Spleen (tissue), 11 donors: ENCODE data around the gene LRTM2. TPM values are rescaled to one million over a fixed set of nuclear protein-coding genes. Genes with fewer than 3 reads are reported as not detected.
A peak's percentile ranks its signal among the peaks of the same experiment; 100 is the strongest.

Experiments used
- DNase-seq: peaks from one replicate; pipeline ENCODE4 v3.0.0-alpha.2; 2020
- H3K27ac ChIP-seq, 8 donors: fragments of 200-600 bp; sonication (generic) in 7 of 8; 1 replicate in 4 of 8; 2 replicates in 4 of 8; pipeline versions ENCODE4 v1.5.0 to v1.8.0; 2016 to 2021; ENCODE audit warnings: inconsistent platforms in 4 of 8, mild to moderate bottlenecking in 4 of 8, moderate library complexity in 1 of 8
- H3K27me3 ChIP-seq, 7 donors: fragments of 200-600 bp; sonication (generic) in 6 of 7; replicated peaks in 1 of 7; 1 replicate in 4 of 7; 2 replicates in 3 of 7; pipeline versions ENCODE4 v1.5.0 to v1.8.0; 2016 to 2021; ENCODE audit warnings: inconsistent platforms in 3 of 7, mild to moderate bottlenecking in 1 of 7
- H3K36me3 ChIP-seq, 6 donors: fragments of 200-600 bp; sonication (generic) in 5 of 6; 1 replicate in 4 of 6; 2 replicates in 2 of 6; pipeline versions ENCODE4 v1.5.0 to v1.8.0; 2016 to 2021; ENCODE audit warnings: inconsistent platforms in 2 of 6
- H3K4me1 ChIP-seq, 6 donors: fragments of 200-600 bp; sonication (generic) in 5 of 6; 1 replicate in 3 of 6; 2 replicates in 3 of 6; pipeline versions ENCODE4 v1.5.0 to v1.8.0; 2016 to 2021; ENCODE audit warnings: inconsistent platforms in 3 of 6
- H3K4me3 ChIP-seq, 8 donors: fragments of 200-600 bp; sonication (generic) in 7 of 8; 1 replicate in 4 of 8; 2 replicates in 4 of 8; pipeline versions ENCODE4 v1.5.0 to v1.8.0; 2016 to 2021; ENCODE audit warnings: inconsistent platforms in 4 of 8, mild to moderate bottlenecking in 4 of 8, moderate library complexity in 2 of 8
- H3K9me3 ChIP-seq, 8 donors: fragments of 200-600 bp; sonication (generic) in 7 of 8; 1 replicate in 4 of 8; 2 replicates in 4 of 8; pipeline versions ENCODE4 v1.5.0 to v1.8.0; 2016 to 2021; ENCODE audit warnings: inconsistent platforms in 4 of 8
- POLR2A ChIP-seq, 3 donors: fragments of 450-650 bp; IDR thresholded peaks; one replicate each; pipeline ENCODE4 v1.5.1; 2017; ENCODE audit warnings: antibody characterized with exemption in 3 of 3, mild to moderate bottlenecking in 1 of 3
- POLR2AphosphoS5 ChIP-seq, 3 donors: sonication (generic); formaldehyde crosslinking; IDR thresholded peaks; one replicate each; pipeline ENCODE4 v1.5.1; 2017; ENCODE audit warnings: antibody characterized with exemption in 3 of 3
- WGBS, 5 donors: extraction: QIAGEN DNeasy Blood & Tissue Kit in 3 of 5; methylation state at CpG; one replicate each; pipeline versions ENCODE4 v1.1.5 to v1.1.7; 2013 to 2018; 5-methylcytosine and 5-hydroxymethylcytosine counted together
- intact Hi-C: fragments of 100-400 bp; cut with DNase I; formaldehyde crosslinking; loops from one replicate; pipeline ENCODE4 v1.15.0; 2023; ENCODE audit warnings: low total_unique reads
- polyA plus RNA-seq, 3 donors: library from polyadenylated mRNA; stranded (reverse); fragments of 200-250 nt; gene quantifications; one replicate each; pipeline ENCODE4 v1.2.1, GENCODE V29; 2013
- total RNA-seq, 7 donors: library from RNA; depleted of rRNA in 3 of 7; stranded (reverse); fragments of >200 nt in 3 of 7; fragmentation: NEBNext Ultra II Directional in 4 of 7; extraction: Animal tissue kit (Norgen Biotek cat#: 25700) in 4 of 7; gene quantifications; one replicate each; pipeline versions ENCODE4 v1.1.0 to v1.2.1, GENCODE V29; 2016 to 2021
- TF ChIP-seq, protein P1 (sequence below), 11 experiments: fragments of 200-600 bp in 7 of 11; fragments of 450-650 bp in 4 of 11; sonication (generic) in 4 of 11; IDR thresholded peaks in 8 of 11; conservative IDR thresholded peaks in 3 of 11; 1 replicate in 7 of 11; 2 replicates in 4 of 11; pipeline versions ENCODE4 v1.4.0 to v1.8.0; 2016 to 2021; ENCODE audit warnings: antibody characterized with exemption in 11 of 11, inconsistent platforms in 4 of 11, mild to moderate bottlenecking in 1 of 11
- donor health status: healthy with polysubstance abuse.
- donor health status: DM: no; HTN: no; CAD: no; lungs with moderate emphysema.
- donor health status: DM: no; HTN: no; CAD: no.
- donor health status: Bipolar disorder and iron deficiency.
- donor health status: healthy.
- donor health status: DM: no; HTN: no; CAD: no.
- donor health status: DM: yes; HTN: yes; CAD: no.

Gene LRTM2
- total and polyA plus RNA-seq, 10 donors: 0.12 TPM; not detected in 9

- TF ChIP-seq POLR2A (IDR thresholded peaks at IDR 0.05) (no peak), POLR2AphosphoS5 (IDR thresholded peaks at IDR 0.05) (no peak)
- TF ChIP-seq, protein P1, sequence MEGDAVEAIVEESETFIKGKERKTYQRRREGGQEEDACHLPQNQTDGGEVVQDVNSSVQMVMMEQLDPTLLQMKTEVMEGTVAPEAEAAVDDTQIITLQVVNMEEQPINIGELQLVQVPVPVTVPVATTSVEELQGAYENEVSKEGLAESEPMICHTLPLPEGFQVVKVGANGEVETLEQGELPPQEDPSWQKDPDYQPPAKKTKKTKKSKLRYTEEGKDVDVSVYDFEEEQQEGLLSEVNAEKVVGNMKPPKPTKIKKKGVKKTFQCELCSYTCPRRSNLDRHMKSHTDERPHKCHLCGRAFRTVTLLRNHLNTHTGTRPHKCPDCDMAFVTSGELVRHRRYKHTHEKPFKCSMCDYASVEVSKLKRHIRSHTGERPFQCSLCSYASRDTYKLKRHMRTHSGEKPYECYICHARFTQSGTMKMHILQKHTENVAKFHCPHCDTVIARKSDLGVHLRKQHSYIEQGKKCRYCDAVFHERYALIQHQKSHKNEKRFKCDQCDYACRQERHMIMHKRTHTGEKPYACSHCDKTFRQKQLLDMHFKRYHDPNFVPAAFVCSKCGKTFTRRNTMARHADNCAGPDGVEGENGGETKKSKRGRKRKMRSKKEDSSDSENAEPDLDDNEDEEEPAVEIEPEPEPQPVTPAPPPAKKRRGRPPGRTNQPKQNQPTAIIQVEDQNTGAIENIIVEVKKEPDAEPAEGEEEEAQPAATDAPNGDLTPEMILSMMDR (IDR thresholded peaks at IDR 0.05 in 8 of 11, conservative IDR thresholded peaks at IDR 0.05 in 3 of 11): no peak
- Histone ChIP-seq H3K4me1 (peaks cover 0 to 3% (median 0%) of the 10 kb centered on the region in 6 donors), H3K27me3 (peaks cover 0 to 82% (median 26%) of the 10 kb centered on the region in 7 donors), H3K36me3 (no peaks in the 10 kb centered on the region), H3K4me3 (no peak overlapping the region), H3K27ac (no peak overlapping the region), H3K9me3 (no peaks in the 10 kb centered on the region)
- no peak for DNase-seq
- intact Hi-C loops: no loop called here
- 64 to 81% (median 69%) methylated on average over 14 to 25 of the region's 25 CpGs for WGBS, 5 donors
Observed at GRCh38 chr12:1826867-1827705, 6.7 kb downstream of the LRTM2 start.

GRCh38 chr12:1827826-1828805 is 7.8 kb downstream of the LRTM2 start:
- H3K4me1 ChIP-seq: peaks cover 0 to 3% (median 0%) of the 10 kb centered on the region in 6 donors
- 84 to 87% (median 87%) methylated on average over 23 to 38 of the region's 38 CpGs for WGBS, 5 donors
- peaks cover 0 to 82% (median 18%) of the 10 kb centered on the region in 7 donors for H3K27me3 ChIP-seq
- no peak overlapping the region for H3K27ac ChIP-seq
- no peaks in the 10 kb centered on the region for H3K36me3 ChIP-seq
- intact Hi-C loops: no loop called here
- TF ChIP-seq POLR2AphosphoS5 (IDR thresholded peaks at IDR 0.05): no peak
- TF ChIP-seq, protein P1 (IDR thresholded peaks at IDR 0.05 in 8 of 11, conservative IDR thresholded peaks at IDR 0.05 in 3 of 11): no peak
- TF ChIP-seq POLR2A (IDR thresholded peaks at IDR 0.05): no peak
- H3K9me3 ChIP-seq: no peaks in the 10 kb centered on the region
- DNase-seq: peak; percentile 71
- H3K4me3 ChIP-seq: no peak overlapping the region

DNA sequence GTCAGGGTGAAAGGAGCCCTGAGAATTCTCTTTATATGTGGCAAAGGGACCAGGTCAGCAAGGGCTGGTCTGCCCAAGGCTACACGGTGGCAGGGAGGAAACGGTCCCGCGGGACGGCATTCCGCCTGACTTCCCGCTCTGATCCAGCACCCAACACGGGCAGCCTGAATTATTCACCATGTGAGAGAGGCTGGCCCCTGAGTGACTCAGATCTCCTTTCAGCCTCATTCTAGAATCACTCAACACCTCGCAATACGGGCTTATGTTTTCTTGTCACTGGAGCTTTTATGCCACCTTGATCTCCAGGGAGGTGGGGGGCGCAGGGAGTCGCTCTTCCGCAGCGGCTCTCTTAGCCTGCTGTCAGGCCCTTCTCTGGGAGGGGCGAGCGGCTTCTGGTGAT is 8.5 kb downstream of the LRTM2 start:
- no peak for TF ChIP-seq POLR2A (IDR thresholded peaks at IDR 0.05)
- no peak for TF ChIP-seq POLR2AphosphoS5 (IDR thresholded peaks at IDR 0.05)
- TF ChIP-seq, protein P1 (IDR thresholded peaks at IDR 0.05 in 8 of 11, conservative IDR thresholded peaks at IDR 0.05 in 3 of 11): no peak
- intact Hi-C loops: no loop called here
- no peak overlapping the region for H3K4me3 ChIP-seq
- peaks cover 0 to 3% (median 0%) of the 10 kb centered on the region in 6 donors for H3K4me1 ChIP-seq
- H3K27me3 ChIP-seq: peaks cover 0 to 82% (median 18%) of the 10 kb centered on the region in 7 donors
- no peaks in the 10 kb centered on the region for H3K36me3 ChIP-seq
- no peaks in the 10 kb centered on the region for H3K9me3 ChIP-seq
- 74 to 87% (median 85%) methylated on average over 16 of the region's 16 CpGs for WGBS, 5 donors
- no peak overlapping the region for H3K27ac ChIP-seq
- peak; percentile 52 for DNase-seq
